Ecto neural progenitor cell (in vitro differentiated cells): ENCODE measurements around the gene ENTREP1.
"Not testable (repeated sequence)": the region's sequence is repeated elsewhere in the genome, so short reads cannot be mapped to it uniquely, and the experiment has no call there.

Experiments
- DNase-seq: peaks from one replicate; pipeline ENCODE4 v3.0.0-alpha.2; 2018; ENCODE audit warnings: low spot score

ENTREP1 gene

DNA sequence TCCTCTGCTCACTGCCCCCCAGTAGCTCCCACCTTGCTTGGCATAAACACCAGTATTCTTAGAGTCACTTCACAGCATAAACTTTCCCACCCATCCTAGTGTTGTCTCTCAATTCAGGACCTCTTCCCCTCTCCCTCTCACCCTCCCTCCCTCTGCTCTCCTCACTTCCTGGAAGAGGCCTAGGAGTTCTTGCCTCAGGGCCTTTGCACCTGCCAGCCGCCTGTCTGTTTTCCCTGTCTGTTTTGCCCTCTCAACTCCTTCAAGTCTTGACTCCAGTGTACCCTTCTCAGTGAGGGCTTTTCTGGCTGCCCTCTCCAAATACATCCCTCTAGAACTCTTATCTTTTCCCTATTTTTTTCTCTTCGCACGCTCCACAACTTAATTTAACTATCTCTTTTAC, 86.2 kb downstream of the ENTREP1 start:
- no peak for DNase-seq

DNA sequence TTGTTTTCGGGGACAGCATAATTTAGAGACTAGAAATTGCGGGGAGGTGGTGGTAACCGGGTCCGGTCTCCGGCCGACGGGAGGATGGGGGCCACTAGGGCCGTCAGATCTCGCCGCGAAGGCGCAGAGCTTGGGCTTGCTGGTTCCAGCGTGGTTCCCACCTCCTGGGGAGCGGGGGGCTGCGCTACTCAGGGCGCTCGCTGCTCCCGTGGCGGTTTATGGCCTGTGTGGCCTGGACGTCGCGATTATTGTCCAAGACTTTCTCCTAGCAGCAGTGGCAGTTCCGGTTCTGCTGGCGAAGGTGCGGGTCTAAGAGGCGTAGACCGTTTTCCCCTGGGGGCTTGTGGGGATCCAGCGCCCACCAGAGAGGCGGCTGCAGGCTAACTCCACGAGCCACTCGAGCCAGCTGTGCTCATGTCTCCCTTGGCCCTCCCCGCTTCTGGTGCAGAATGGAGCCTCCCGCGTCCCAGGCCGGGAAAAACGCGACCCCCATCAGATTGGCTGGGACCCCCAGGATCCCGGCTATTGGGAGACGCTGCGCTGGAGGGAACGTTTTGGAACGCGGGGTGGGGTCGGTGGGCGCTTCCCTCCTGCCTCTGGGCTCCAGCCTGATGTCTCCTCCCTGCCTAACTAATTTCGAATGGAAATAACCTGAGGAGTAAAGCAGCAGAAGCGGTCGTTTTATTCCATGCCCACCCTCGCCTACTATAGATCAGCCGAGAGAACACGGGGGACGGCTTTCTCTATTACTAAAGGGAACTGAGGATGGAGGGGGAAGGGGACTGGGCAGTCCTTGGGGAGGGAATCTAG, 87.1 kb downstream of the ENTREP1 start:
- DNase-seq = no peak

DNA sequence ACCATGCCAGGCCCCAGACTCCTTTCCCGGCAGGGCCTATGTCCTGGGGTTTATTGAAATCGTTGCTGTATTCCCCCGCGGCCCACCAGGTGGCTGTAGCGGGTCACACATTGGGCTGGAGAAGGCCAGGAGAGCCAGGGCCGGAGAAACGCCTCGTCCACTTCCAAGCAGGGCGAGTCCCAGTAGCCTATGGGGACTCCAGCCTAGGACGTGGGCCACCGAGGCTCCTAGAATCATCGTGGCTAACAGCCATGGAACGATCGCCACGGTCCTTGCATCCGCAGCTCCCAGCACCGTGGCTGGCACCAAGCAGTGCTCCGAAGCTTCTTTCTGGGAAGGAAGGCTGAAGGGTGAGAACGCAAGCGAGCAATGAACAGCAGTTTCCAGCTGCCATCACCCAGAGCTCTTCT, 87.7 kb downstream of the ENTREP1 start:
- peak; percentile 89 for DNase-seq

DNA sequence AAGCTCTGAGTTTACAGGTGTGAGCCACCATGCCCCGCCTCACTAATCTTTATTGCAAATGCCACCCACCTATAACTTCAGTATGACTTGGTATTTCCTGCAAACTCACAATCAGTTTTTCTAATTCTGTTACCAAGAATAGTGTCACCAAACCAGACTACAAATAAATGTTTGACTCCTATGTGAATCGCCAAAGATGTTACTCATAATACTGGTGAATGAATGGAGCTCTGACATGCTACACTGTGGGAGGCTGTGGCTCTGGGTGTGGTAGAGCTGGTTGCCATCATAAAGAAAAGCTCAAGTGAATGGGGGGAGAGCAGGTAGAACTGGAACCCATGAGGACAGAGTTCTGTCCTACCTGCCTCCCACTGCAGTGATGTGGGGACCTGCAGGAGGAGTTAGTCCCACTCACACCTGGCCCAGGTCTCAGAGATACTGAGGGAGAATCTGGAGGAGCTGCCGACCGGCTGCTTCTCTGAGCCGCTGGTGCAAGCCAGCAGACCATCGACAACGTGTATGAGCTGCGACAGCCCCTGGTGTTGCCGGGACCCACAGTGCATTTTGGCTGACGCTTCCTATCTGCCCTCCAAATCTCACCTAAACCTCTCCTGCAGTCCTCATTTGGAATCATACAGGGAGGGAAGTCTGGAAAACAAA, 95.7 kb downstream of the ENTREP1 start:
- DNase-seq = no peak

DNA sequence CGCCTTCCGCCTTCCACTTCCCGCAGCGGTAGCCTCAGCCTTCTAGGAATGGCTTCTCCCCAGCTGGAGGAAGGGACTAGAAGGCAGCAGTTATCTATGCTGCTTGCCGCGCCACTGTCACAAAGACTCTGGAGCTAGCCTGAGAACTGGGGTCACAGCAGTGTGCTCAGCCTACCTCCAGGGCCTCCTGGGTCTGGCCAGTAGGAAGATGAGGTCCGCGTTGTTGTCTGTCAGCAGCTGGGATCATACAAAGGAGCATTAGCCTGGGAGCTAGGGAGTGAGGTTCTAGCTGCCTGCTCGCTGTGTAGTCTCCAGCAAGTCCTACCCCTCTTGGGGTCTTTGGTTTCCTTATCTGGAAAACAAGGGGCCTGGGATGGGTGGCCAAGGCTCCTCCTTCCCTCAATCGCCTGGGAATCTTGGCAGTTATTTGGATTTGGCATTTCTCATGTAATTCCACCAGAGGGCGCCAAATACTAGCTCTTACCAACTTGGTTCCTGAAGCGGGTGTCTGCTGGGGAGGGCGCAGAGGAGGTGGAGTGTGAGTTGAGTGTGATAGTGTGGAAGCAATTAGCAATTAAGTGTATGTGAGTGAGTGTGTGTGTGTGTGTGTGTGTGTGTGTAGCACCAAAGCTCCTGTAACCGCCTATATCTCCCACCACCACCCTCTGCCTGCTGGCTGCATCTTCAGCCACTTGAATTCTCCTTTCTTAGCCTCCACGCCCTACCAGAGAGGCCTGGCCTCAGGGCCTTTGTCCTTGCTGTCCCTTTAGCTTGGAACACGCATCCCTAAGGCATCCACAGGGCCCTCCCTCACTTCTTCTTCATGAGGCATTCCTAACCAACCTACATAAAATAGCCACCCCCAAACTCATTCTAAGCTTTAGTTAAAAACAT, 97.1 kb downstream of the ENTREP1 start:
- peak; percentile 74 for DNase-seq

DNA sequence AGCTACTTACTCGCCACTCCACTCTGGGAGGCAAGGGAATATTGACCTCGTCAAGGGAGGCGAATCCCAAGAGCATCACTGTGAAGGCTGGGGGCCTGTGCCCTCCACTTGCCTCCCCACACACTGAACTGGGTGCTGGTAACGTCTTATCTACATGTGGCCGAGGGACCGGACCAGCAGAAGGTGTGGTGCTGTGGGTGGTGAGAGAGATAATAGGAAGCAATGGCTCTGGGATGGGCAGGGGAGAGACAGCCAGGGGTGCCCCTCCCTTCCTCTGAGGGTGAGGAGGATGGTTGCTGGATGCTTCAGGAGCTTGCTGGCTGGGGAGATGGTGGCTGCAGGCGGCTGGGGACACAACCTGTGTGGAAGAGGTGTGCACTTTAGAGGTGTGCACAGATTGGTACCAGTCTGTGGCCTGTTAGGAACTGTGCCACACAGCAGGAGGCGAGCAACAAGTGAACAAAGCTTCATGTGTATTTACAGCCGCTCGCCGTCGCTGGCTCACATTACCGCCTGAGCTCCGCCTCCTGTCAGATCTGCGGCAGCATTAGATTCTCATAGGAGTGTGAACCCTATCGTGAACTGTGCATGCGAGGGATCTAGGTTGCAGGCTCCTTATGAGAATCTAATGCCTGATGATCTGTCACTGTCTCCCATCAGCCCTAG, 100.3 kb downstream of the ENTREP1 start:
- DNase-seq = no peak

DNA sequence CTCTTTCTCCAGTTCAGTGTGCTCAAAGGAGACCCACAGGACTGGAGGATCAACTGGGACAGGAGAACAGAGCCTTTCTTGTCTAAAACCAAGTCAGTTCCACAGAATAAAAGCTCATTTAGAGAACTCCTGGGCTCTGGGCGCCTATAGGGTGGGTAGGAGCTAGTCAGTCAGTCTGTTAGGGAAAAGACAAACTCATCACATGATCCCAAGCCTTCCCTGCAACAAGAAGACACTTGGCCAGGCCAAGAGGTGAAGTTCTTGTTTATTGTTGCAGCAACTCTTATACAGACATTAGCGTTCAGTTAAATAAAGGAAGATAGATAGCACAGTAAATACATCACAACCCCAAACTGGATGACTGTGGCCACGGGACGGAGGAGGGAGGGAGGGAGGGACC, 102.3 kb downstream of the ENTREP1 start:
- DNase-seq = no peak

DNA sequence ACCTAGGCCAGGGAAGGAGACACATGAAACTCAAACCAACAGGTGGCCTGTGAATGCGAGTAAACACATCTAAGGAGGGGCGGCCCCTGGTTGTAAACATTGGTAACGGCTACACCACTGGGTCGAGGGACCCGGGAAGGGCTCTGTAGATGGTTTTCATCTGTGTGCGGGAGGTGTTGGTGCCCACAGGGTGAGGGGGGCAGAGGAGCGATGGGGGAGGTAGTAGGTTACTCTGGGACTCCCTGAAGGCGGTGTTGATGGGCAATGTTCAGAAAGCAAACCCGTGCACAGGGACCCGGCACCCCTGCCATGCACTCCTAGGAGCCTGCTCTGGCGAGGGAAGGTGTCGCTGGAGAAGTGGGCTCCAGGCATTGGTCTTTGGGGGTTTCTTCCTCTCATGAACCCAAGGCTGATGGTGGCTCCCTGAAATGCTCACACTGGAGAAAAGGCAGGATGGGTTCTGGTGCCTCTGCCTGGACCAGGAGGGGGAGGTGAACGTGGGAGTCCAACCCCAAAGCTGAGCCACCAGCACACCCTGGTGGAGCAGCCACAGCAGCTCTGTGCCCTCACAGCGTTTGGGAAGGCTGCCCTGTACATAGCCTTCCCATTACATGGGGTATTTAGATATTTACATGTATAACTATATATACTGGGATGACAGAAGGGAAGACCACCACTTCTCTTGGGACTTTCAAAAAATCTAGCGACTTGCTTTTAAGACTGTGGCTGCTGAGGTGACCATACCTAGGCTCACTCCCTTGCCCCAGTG, 103.2 kb downstream of the ENTREP1 start:
- no peak for DNase-seq

DNA sequence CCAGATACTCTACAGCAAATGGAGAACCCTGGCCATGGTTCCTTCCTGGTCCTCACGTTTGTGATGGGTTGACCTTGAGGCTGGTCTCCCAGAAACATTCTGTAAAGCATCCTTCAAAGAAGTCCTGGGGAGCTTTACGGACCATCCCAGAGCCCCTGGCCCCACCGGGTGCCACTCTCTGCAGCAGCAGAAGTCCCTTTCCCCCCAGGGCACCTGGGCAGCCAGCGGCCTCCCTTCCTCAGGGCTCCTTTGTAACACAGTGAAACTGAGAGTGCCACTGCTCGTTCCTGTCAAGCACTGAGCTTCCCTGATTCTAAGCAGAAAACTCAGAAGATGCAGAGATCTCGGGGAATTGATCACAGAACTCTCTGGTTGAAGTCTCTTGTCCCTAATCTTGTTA, 104.3 kb downstream of the ENTREP1 start:
- no peak for DNase-seq

DNA sequence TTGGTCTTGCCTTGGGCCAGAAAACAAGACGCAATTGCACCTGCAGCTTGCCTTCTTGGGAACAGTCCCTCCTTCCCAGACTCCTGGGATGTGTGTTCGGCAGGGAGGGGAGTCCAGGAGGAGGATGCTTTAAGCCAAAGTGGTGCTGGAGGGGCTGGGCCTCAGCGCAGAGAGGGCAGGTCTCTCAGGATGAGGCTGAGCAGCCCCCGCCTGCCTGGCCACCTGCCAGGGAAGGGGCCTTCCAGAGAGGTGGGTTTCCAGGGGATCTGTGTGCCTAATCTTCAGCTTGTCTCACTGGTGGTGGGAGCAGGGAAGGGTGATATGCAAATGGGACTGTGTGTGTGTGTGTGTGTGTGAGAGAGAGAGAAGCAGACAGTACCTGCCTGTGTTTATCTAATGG, 105.2 kb downstream of the ENTREP1 start:
- no peak for DNase-seq

DNA sequence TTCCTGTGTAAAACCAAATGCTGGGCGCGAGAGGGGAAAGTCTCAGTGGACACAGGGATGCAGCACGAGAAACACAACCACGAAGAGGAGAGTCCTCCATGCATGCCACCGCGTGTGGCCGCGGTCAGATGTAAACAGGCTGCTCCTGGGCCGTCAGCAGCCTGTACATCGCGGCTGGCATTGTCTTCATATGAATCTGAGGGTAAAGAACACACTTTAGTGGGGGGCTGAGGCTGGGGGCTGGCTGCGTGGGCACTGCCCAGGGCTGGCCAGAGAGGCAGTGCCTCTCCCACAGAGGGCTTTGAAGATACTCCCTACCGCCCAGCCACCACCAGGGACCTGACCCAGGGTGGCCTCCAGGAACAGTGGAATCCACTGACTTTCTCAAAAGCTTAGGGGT, 106.2 kb downstream of the ENTREP1 start:
- DNase-seq = no peak

DNA sequence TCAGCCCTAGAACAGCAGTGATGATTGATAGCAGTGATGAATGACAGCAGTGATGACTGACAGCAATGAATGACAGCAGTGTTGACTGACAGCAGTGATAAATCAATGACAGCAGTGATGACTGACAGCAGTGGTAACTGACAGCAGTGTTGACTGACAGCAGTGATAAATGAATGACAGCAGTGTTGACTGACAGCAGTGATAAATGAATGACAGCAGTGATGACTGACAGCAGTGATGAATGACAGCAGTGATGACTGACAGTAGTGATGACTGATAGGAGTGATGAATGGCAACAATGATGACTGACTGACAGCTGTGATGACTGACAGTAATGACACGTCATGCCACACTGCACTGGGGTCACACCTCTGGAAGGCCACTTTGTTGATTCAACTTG, 106.8 kb downstream of the ENTREP1 start:
- no peak for DNase-seq

DNA sequence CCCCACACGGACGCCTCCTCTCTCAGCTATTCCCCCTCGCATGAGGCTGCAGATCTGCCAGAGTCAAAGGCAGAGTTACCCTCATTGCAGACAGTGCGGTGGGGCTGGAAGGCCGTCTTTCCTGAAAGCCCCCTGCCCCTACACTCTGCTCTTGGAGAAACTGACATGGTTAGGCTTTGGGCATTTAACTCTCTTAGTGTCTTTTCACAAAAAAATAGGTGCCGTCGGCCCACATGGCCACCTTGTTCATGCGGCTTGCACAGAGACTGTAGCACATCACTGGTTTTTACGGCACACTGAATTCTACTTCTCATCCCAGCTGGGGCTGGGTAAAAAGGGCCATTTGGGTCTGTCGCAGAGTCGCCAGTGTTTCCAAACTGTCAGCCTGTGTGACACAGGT, 107.6 kb downstream of the ENTREP1 start:
- DNase-seq = no peak

DNA sequence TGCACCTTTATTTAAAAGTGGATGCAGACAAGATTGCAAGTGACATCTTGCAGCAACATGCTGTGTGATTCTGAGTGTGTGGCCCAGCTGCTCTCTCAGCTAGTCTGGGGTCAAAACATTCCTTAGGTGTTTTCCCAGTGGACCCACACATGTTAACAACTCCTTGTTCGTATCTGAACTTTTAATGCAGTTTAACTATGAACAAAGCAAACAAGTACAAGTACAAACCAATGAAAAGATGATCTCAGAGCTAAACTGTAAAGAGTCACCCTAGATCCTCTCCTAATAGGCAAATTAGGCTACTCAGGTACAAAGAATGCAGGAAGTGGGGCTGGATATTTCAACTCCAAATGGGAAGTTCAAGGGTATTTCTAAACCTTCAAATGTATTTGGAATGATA, 108.4 kb downstream of the ENTREP1 start:
- DNase-seq = no peak

DNA sequence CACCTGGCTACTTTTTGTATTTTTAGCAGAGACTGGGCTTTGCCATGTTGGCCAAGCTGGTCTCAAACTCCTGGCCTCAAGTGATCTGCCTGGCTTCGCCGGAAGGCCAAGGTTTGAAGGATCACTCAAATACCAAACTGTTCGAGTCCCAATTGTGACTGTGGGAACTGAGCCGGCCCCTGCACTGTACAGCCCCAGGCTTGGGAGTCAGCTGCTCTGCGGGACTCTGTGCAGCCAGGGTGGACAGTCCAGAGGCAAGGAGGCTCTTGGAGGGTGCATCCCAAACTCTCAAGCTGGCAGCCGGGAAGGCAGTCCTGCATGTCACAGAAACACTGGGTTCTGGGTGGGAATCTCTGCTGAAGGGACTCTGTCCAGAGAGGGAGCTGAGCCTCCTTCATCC, 109.0 kb downstream of the ENTREP1 start:
- no peak for DNase-seq

DNA sequence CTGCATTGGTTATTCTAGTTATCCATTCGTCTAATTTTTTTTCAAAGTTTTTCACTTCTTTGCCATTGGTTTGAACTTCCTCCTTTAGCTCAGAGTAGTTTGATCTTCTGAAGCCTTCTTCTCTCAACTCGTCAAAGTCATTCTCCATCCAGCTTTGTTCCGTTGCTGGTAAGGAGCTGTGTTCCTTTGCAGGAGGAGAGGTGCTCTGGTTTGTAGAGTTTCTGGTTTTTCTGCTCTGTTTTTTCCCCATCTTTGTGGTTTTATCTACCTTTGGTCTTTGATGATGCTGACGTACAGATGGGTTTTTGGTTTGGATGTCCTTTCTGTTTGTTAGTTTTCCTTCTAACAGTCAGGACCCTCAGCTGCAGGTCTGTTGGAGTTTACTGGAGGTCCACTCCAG, 114.6 kb downstream of the ENTREP1 start:
- DNase-seq = not testable (repeated sequence)

DNA sequence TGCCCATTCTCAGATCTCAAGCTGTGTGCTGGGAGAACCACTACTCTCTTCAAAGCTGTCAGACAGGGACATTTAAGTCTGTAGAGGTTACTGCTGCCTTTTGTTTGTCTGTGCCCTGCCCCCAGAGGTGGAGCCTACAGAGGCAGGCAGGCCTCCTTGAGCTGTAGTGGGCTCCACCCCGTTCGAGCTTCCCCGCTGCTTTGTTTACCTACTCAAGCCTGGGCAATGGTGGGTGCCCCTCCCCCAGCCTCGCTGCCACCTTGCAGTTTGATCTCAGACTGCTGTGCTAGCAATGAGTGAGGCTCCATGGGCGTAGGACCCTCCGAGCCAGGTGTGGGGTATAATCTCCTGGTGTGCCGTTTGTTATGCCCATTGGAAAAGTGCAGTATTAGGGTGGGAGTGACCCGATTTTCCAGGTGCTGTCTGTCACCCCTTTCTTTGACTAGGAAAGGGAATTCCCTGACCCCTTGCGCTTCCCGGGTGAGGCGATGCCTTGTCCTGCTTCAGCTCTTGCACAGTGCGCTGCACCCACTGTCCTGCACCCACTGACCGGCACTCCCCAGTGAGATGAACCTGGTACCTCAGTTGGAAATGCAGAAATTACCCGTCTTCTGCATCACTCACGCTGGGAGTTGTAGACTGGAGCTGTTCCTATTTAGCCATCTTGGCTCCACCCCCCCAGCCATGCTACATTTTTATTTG, 115.4 kb downstream of the ENTREP1 start:
- not testable (repeated sequence) for DNase-seq
